Trophoblast cell (in vitro differentiated cells and primary cell): ENCODE measurements around the gene DNAJB5.

Experiments
- DNase-seq, 2 donors: peaks; one replicate each; pipeline ENCODE4 v3.0.0-alpha.2; 2016
- H2AFZ ChIP-seq: 2 replicates; pipeline ENCODE4 v1.6.1; 2013; ENCODE audit warnings: low read length, moderate library complexity, mild to moderate bottlenecking; ENCODE audit not compliant: insufficient read depth, poor library complexity
- H2AK5ac ChIP-seq: 2 replicates; pipeline ENCODE4 v1.6.1; 2013; ENCODE audit warnings: mild to moderate bottlenecking, low read length
- H2BK120ac ChIP-seq: 2 replicates; pipeline ENCODE4 v1.6.1; 2013; ENCODE audit warnings: low read length, mild to moderate bottlenecking, moderate library complexity; ENCODE audit not compliant: insufficient read depth, poor library complexity
- H2BK12ac ChIP-seq: 2 replicates; pipeline ENCODE4 v1.6.1; 2013; ENCODE audit warnings: mild to moderate bottlenecking, low read length, moderate library complexity
- H2BK5ac ChIP-seq: 2 replicates; pipeline ENCODE4 v1.6.1; 2013; ENCODE audit warnings: low read length, low read depth, moderate library complexity, mild to moderate bottlenecking; ENCODE audit not compliant: poor library complexity
- H3K14ac ChIP-seq: 2 replicates; pipeline ENCODE4 v1.6.1; 2013; ENCODE audit warnings: mild to moderate bottlenecking, low read length
- H3K18ac ChIP-seq: 2 replicates; pipeline ENCODE4 v1.6.1; 2013; ENCODE audit warnings: mild to moderate bottlenecking, low read length
- H3K23ac ChIP-seq: 2 replicates; pipeline ENCODE4 v1.6.1; 2013; ENCODE audit warnings: low read length
- H3K27ac ChIP-seq: 2 replicates; pipeline ENCODE4 v1.5.1; 2013; ENCODE audit warnings: low read depth, mild to moderate bottlenecking, inconsistent platforms, low read length, moderate library complexity
- H3K27me3 ChIP-seq: 2 replicates; pipeline ENCODE4 v1.6.1; 2013; ENCODE audit warnings: inconsistent platforms, mild to moderate bottlenecking, low read length, moderate library complexity; ENCODE audit not compliant: insufficient read depth
- H3K36me3 ChIP-seq, 2 experiments: 1 replicate in 1 of 2; 2 replicates in 1 of 2; pipeline ENCODE4 v1.6.1; 2013; ENCODE audit warnings: low read length in 2 of 2, mild to moderate bottlenecking in 2 of 2, moderate library complexity in 1 of 2; ENCODE audit not compliant: insufficient read depth in 2 of 2, control insufficient read depth in 1 of 2
- H3K4ac ChIP-seq: 2 replicates; pipeline ENCODE4 v1.6.1; 2013; ENCODE audit warnings: low read depth, mild to moderate bottlenecking, low read length, moderate library complexity
- H3K4me1 ChIP-seq, 2 experiments: 1 replicate in 1 of 2; 2 replicates in 1 of 2; pipeline ENCODE4 v1.6.1; 2013; ENCODE audit warnings: low read length in 2 of 2, mild to moderate bottlenecking in 2 of 2, moderate library complexity in 1 of 2; ENCODE audit not compliant: insufficient read depth in 2 of 2, control insufficient read depth in 1 of 2
- H3K4me2 ChIP-seq: 2 replicates; pipeline ENCODE4 v1.6.1; 2013; ENCODE audit warnings: inconsistent platforms, mild to moderate bottlenecking, low read length, moderate library complexity
- H3K4me3 ChIP-seq: 2 replicates; pipeline ENCODE4 v1.5.1; 2013; ENCODE audit warnings: mild to moderate bottlenecking, low read depth, low read length, inconsistent platforms
- H3K79me1 ChIP-seq: one replicate; pipeline ENCODE4 v1.6.1; 2013; ENCODE audit warnings: low read length
- H3K79me2 ChIP-seq: 2 replicates; pipeline ENCODE4 v1.6.1; 2013; ENCODE audit warnings: low read length, mild to moderate bottlenecking; ENCODE audit not compliant: control insufficient read depth, insufficient read depth, poor library complexity
- H3K9ac ChIP-seq: 2 replicates; pipeline ENCODE4 v1.6.1; 2013; ENCODE audit warnings: mild to moderate bottlenecking, low read length
- H3K9me3 ChIP-seq: 2 replicates; pipeline ENCODE4 v1.6.1; 2013; ENCODE audit warnings: low read depth, mild to moderate bottlenecking, control low read depth, inconsistent platforms, low read length; ENCODE audit not compliant: insufficient read depth
- H4K12ac ChIP-seq: 2 replicates; pipeline ENCODE4 v1.6.1; 2013; ENCODE audit warnings: low read depth, mild to moderate bottlenecking, low read length, moderate library complexity
- H4K8ac ChIP-seq: 2 replicates; pipeline ENCODE4 v1.6.1; 2013; ENCODE audit warnings: low read depth, mild to moderate bottlenecking, low read length, moderate library complexity
- H4K91ac ChIP-seq: one replicate; pipeline ENCODE4 v1.6.1; 2013; ENCODE audit warnings: low read depth, mild to moderate bottlenecking, low read length, moderate library complexity
- whole genome bisulfite sequencing: extraction: QIAGEN DNeasy Blood & Tissue Kit; methylation state at CpG from one replicate; pipeline ENCODE4 v1.1.7; 2013; ENCODE audit warnings: missing lambda C conversion rate; ENCODE audit not compliant: insufficient read length, insufficient coverage; ENCODE audit errors: extremely low coverage; 5-methylcytosine and 5-hydroxymethylcytosine counted together

DNAJB5 gene

DNA sequence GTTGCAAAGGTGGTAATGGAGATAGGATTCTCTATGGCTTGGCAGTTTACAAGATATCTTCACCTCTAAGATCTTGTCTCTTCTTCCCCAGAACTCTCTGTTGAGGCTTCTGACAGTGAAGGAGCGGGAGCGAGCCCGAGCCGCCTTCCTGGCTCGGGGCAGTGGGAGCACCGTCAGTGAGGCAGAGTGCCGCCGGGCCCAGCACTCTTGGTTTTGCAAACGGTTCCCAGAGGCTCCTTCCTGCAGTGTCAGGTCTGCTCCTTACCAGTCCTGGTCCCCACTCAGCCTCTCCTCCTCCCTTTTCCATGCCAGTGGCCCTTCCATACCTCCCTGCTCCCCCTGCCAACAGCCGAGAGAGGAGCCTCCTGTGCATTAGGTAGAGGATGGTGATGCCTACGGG is 12.6 kb upstream of the DNAJB5 start:
- Histone ChIP-seq H3K79me1 (no peaks in the 10 kb centered on the region), H3K9me3 (no peaks in the 10 kb centered on the region), H3K4ac (no peak overlapping the region), H2BK5ac (no peak overlapping the region), H3K18ac (no peak overlapping the region), H2BK12ac (no peak overlapping the region), H3K9ac (no peak overlapping the region), H3K79me2 (no peaks in the 10 kb centered on the region), H4K8ac (no peak overlapping the region), H4K12ac (no peak overlapping the region), H2BK120ac (no peak overlapping the region), H3K14ac (no peak overlapping the region), H3K4me1 (no peaks in the 10 kb centered on the region), H4K91ac (no peak overlapping the region), H3K36me3 (no peaks in the 10 kb centered on the region), H2AK5ac (no peak overlapping the region), H3K27ac (no peak overlapping the region), H3K23ac (no peak overlapping the region), H2AFZ (no peak overlapping the region), H3K27me3 (peaks cover 2% of the 10 kb centered on the region), H3K4me2 (no peak overlapping the region), H3K4me3 (no peak overlapping the region)
- no peak for DNase-seq
- WGBS, result no CpG with 5 or more reads among the region's 11 CpGs

DNA sequence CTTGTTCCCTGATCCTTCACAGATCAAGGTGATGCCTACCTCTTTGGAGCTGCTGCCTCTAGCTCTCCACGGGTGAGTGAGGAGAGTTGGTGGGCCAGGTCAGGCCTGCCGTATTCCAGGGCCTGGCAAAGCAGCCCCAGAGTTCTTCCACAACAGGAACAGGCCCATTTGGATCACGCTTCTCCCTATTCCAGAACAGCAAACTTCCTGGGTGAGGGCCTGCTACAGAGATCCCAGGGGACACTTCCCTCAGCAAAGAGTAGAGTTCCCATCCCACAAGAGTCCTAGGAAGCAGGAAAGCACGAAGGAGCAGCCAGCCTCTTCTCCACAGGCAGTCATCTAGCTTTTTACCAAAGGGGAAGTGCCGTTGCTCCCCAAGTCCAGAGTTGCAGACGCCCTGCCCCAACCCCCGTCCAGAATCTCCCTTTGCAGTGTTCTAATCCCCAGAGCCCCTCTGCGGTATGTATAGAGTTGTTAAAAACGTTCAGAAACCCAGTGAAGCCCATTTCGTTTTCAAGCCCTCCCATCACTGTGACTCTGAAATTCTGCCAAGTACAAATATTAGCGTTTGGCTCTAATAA is 9.3 kb upstream of the DNAJB5 start:
- no peak overlapping the region for H3K4ac ChIP-seq
- no peak overlapping the region for H3K14ac ChIP-seq
- no peak overlapping the region for H2AFZ ChIP-seq
- H2AK5ac ChIP-seq, result no peak overlapping the region
- H2BK120ac ChIP-seq, result no peak overlapping the region
- H3K27me3 ChIP-seq, result no peaks in the 10 kb centered on the region
- no peak overlapping the region for H2BK12ac ChIP-seq
- no peak overlapping the region for H3K4me3 ChIP-seq
- H3K4me2 ChIP-seq, result no peak overlapping the region
- no peak overlapping the region for H2BK5ac ChIP-seq
- no peak overlapping the region for H4K12ac ChIP-seq
- H3K4me1 ChIP-seq, result no peaks in the 10 kb centered on the region
- WGBS, result no CpG with 5 or more reads among the region's 11 CpGs
- no peak overlapping the region for H3K23ac ChIP-seq
- H3K27ac ChIP-seq, result no peak overlapping the region
- no peak overlapping the region for H4K91ac ChIP-seq
- H3K36me3 ChIP-seq, result no peaks in the 10 kb centered on the region
- DNase-seq, result no peak
- no peaks in the 10 kb centered on the region for H3K79me1 ChIP-seq
- no peak overlapping the region for H3K18ac ChIP-seq
- no peaks in the 10 kb centered on the region for H3K79me2 ChIP-seq
- no peak overlapping the region for H4K8ac ChIP-seq
- no peak overlapping the region for H3K9ac ChIP-seq
- no peaks in the 10 kb centered on the region for H3K9me3 ChIP-seq

DNA sequence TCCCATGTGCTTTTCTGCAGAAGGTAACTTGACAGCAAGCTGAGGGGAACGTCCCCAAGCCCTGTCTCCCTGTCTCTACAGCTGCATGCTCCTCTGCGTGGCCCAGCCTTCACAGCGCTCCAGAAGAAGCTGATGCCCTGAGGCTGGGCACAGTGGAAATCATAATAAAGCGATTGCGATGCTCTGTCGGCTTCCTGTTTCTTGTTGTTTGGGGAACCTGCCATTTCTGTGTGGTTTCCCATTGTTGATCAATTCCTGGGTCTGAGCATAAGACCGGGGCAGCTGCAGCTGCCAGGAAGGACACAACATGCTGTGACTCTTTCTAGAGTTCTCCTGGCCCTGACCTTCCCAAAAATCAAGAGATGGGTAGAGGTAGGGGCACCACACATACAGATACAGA is 7.2 kb upstream of the DNAJB5 start:
- no CpG with 5 or more reads among the region's 7 CpGs for WGBS
- H4K91ac ChIP-seq, result no peak overlapping the region
- no peak overlapping the region for H4K8ac ChIP-seq
- H3K4me2 ChIP-seq, result no peak overlapping the region
- no peaks in the 10 kb centered on the region for H3K79me2 ChIP-seq
- H3K9me3 ChIP-seq, result peaks cover 2% of the 10 kb centered on the region
- H3K36me3 ChIP-seq, result no peaks in the 10 kb centered on the region
- H3K4me3 ChIP-seq, result no peak overlapping the region
- no peak overlapping the region for H3K23ac ChIP-seq
- no peak overlapping the region for H2BK12ac ChIP-seq
- H4K12ac ChIP-seq, result no peak overlapping the region
- H2BK120ac ChIP-seq, result no peak overlapping the region
- no peak for DNase-seq
- H3K18ac ChIP-seq, result no peak overlapping the region
- H3K27ac ChIP-seq, result no peak overlapping the region
- no peaks in the 10 kb centered on the region for H3K27me3 ChIP-seq
- no peak overlapping the region for H2AK5ac ChIP-seq
- H3K4me1 ChIP-seq, result no peaks in the 10 kb centered on the region
- H2AFZ ChIP-seq, result no peak overlapping the region
- H3K9ac ChIP-seq, result no peak overlapping the region
- no peak overlapping the region for H3K14ac ChIP-seq
- H3K4ac ChIP-seq, result no peak overlapping the region
- no peaks in the 10 kb centered on the region for H3K79me1 ChIP-seq
- no peak overlapping the region for H2BK5ac ChIP-seq

DNA sequence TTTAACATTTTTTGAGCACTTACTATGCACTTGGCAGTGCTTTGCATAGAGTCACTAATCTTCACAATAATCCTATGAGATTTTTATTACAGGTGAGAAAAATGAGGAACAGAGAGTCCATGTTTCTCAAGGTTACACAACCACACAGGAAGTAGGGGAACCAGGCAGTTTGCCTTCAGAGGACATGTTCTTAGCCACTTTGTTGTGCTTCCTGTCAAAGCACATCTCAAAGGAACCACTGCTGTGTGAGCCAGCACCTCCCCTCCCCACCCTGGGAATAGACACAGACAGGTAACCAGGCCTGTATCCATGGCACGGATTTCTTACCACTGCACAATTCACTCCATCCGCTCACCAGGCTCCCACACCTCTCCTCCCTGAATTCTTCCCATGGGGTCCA is 6.3 kb upstream of the DNAJB5 start:
- no peak overlapping the region for H2BK120ac ChIP-seq
- H2AFZ ChIP-seq, result no peak overlapping the region
- H3K4ac ChIP-seq, result no peak overlapping the region
- no peaks in the 10 kb centered on the region for H3K79me1 ChIP-seq
- no peaks in the 10 kb centered on the region for H3K36me3 ChIP-seq
- DNase-seq, result no peak
- H3K27ac ChIP-seq, result no peak overlapping the region
- no peak overlapping the region for H3K4me2 ChIP-seq
- no peak overlapping the region for H4K12ac ChIP-seq
- H4K8ac ChIP-seq, result no peak overlapping the region
- H4K91ac ChIP-seq, result no peak overlapping the region
- no peak overlapping the region for H2AK5ac ChIP-seq
- H3K23ac ChIP-seq, result no peak overlapping the region
- H3K9ac ChIP-seq, result no peak overlapping the region
- no peak overlapping the region for H2BK12ac ChIP-seq
- H3K14ac ChIP-seq, result no peak overlapping the region
- H3K79me2 ChIP-seq, result no peaks in the 10 kb centered on the region
- H3K9me3 ChIP-seq, result peaks cover 3% of the 10 kb centered on the region
- no CpG with 5 or more reads among the region's 2 CpGs for WGBS
- H2BK5ac ChIP-seq, result no peak overlapping the region
- H3K18ac ChIP-seq, result no peak overlapping the region
- no peak overlapping the region for H3K4me3 ChIP-seq
- H3K4me1 ChIP-seq, result no peaks in the 10 kb centered on the region
- H3K27me3 ChIP-seq, result no peaks in the 10 kb centered on the region
